ENCODE results near the gene SMARCA2.

Gene SMARCA2

DNA sequence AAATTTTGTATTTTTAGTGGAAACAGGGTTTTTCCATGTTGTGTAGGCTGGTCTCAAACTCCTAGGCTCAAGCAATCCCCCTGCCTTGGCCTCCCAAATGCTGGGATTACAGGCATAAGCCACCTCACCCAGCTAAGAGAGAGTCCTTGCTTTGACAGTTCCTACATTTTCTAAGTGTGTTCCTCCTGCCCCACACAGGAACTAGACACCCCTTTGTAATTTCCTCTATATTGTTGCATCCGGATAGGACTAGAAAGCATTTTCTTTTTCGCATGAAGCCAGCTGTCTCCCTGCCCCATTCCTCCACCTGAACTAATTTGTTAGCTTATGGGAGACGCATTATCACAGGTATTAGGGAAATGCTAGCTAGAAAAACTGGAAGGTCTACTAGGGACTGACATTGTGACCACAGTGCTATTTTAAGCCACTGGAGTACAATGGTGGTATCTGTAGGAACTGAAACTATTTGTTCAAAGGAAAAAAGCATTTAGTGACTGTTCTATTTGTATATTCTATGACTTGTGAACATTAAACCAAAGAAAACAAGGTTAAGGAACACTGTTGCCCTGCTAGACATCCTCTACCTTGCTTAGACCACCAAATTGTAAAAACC lies 214.1 kb downstream of the SMARCA2 start:
- DNase-seq (ENCODE audit: insufficient read length, low spot score) = no peak

GRCh38 chr9:2230362-2230761 lies 215.2 kb downstream of the SMARCA2 start:
- TF ChIP-seq POLR2AphosphoS5 (IDR thresholded peaks at IDR 0.05; ENCODE audit: low read depth, low read length) (no peak), POU2F2 (IDR thresholded peaks at IDR 0.05; ENCODE audit: low read depth, low read length) (no peak), POLR2A (IDR thresholded peaks at IDR 0.05; ENCODE audit: low read depth, low read length) (no peak), TAF1 (IDR thresholded peaks at IDR 0.05; ENCODE audit: low read depth, low read length) (no peak), SPI1 (IDR thresholded peaks at IDR 0.05; ENCODE audit: low read depth, low read length) (no peak), PAX5 (IDR thresholded peaks at IDR 0.05; ENCODE audit: insufficient read depth, low read length, severe bottlenecking) (no peak)
- DNase-seq (ENCODE audit: insufficient read length, low spot score) = no peak
- no peak for FAIRE-seq

More for the DNA sequence above, 214.1 kb downstream of the SMARCA2 start:
- TF ChIP-seq PAX5 (IDR thresholded peaks at IDR 0.05; ENCODE audit: insufficient read depth, low read length, severe bottlenecking) (no peak), SPI1 (IDR thresholded peaks at IDR 0.05; ENCODE audit: low read depth, low read length) (peak; percentile 82)
- peak; percentile 81 for FAIRE-seq

GRCh38 chr9:2231101-2231500 lies 216.0 kb downstream of the SMARCA2 start:
- no peak for FAIRE-seq
- DNase-seq (ENCODE audit: insufficient read length, low spot score) = no peak
- TF ChIP-seq POLR2A (IDR thresholded peaks at IDR 0.05; ENCODE audit: low read depth, low read length) (no peak), PAX5 (IDR thresholded peaks at IDR 0.05; ENCODE audit: insufficient read depth, low read length, severe bottlenecking) (no peak), POU2F2 (IDR thresholded peaks at IDR 0.05; ENCODE audit: low read depth, low read length) (no peak), POLR2AphosphoS5 (IDR thresholded peaks at IDR 0.05; ENCODE audit: low read depth, low read length) (no peak), TAF1 (IDR thresholded peaks at IDR 0.05; ENCODE audit: low read depth, low read length) (no peak), SPI1 (IDR thresholded peaks at IDR 0.05; ENCODE audit: low read depth, low read length) (no peak)

DNA sequence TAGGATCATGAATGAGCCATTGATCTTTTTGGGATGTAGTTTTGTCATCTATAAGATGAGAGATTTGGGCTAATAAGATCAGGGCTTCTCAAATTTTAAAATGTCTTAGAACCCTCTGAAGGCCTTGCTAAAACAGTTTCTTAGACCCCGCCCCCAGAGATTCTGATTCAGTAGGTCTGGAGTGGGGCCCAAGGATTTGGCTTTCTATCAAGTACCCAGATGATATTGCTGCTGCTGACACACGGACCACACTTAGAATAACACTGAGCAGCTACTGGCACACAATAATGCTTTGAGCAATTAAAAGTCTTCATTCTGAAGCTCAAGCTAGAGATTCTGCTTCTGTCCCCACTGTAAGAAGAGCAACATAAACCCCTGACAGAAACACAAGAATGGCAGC lies 216.7 kb downstream of the SMARCA2 start:
- no peak for FAIRE-seq
- TF ChIP-seq POU2F2 (IDR thresholded peaks at IDR 0.05; ENCODE audit: low read depth, low read length) (no peak), SPI1 (IDR thresholded peaks at IDR 0.05; ENCODE audit: low read depth, low read length) (no peak), POLR2AphosphoS5 (IDR thresholded peaks at IDR 0.05; ENCODE audit: low read depth, low read length) (no peak), PAX5 (IDR thresholded peaks at IDR 0.05; ENCODE audit: insufficient read depth, low read length, severe bottlenecking) (no peak), TAF1 (IDR thresholded peaks at IDR 0.05; ENCODE audit: low read depth, low read length) (no peak), POLR2A (IDR thresholded peaks at IDR 0.05; ENCODE audit: low read depth, low read length) (no peak)
- DNase-seq (ENCODE audit: insufficient read length, low spot score) = no peak

- DNase-seq (ENCODE audit: insufficient read length, low spot score) (no peak), FAIRE-seq (no peak)
- TF ChIP-seq TAF1 (IDR thresholded peaks at IDR 0.05; ENCODE audit: low read depth, low read length) (no peak), PAX5 (IDR thresholded peaks at IDR 0.05; ENCODE audit: insufficient read depth, low read length, severe bottlenecking) (no peak), POLR2AphosphoS5 (IDR thresholded peaks at IDR 0.05; ENCODE audit: low read depth, low read length) (no peak), SPI1 (IDR thresholded peaks at IDR 0.05; ENCODE audit: low read depth, low read length) (no peak), POLR2A (IDR thresholded peaks at IDR 0.05; ENCODE audit: low read depth, low read length) (no peak), POU2F2 (IDR thresholded peaks at IDR 0.05; ENCODE audit: low read depth, low read length) (no peak)
Measured at GRCh38 chr9:2233274-2233673, 218.1 kb downstream of the SMARCA2 start.

- DNase-seq (ENCODE audit: insufficient read length, low spot score) (no peak), FAIRE-seq (no peak)
- TF ChIP-seq TAF1 (IDR thresholded peaks at IDR 0.05; ENCODE audit: low read depth, low read length) = no peak
Measured at GRCh38 chr9:2234371-2234893, 219.3 kb downstream of the SMARCA2 start.

DNA sequence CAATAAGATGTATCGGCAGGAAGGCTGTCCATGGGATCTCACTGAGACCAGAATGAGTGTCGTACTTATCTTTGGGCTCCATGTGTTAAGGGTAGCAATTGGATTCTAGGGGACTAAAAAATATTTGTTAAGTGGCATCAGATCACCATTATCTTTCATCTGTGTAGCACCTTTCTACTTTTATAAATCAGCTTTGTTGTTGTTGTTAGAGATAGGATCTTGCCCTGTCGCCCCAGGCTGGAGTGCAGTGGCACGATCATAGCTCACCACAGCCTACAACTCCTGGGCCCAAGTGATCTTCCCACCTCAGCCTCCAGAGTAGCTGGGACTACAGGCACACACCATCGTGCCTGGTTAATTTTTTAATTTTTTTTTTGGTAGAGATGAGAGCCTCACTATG lies 220.5 kb downstream of the SMARCA2 start:
- DNase-seq (ENCODE audit: insufficient read length, low spot score) (no peak), FAIRE-seq (no peak)
- TF ChIP-seq TAF1 (IDR thresholded peaks at IDR 0.05; ENCODE audit: low read depth, low read length) (no peak), PAX5 (IDR thresholded peaks at IDR 0.05; ENCODE audit: insufficient read depth, low read length, severe bottlenecking) (no peak), POLR2A (IDR thresholded peaks at IDR 0.05; ENCODE audit: low read depth, low read length) (no peak), POLR2AphosphoS5 (IDR thresholded peaks at IDR 0.05; ENCODE audit: low read depth, low read length) (no peak), SPI1 (IDR thresholded peaks at IDR 0.05; ENCODE audit: low read depth, low read length) (no peak), POU2F2 (IDR thresholded peaks at IDR 0.05; ENCODE audit: low read depth, low read length) (no peak)

- FAIRE-seq (no peak), DNase-seq (ENCODE audit: insufficient read length, low spot score) (no peak)
- TF ChIP-seq TAF1 (IDR thresholded peaks at IDR 0.05; ENCODE audit: low read depth, low read length) (no peak), SPI1 (IDR thresholded peaks at IDR 0.05; ENCODE audit: low read depth, low read length) (no peak), POLR2AphosphoS5 (IDR thresholded peaks at IDR 0.05; ENCODE audit: low read depth, low read length) (no peak), POU2F2 (IDR thresholded peaks at IDR 0.05; ENCODE audit: low read depth, low read length) (no peak), POLR2A (IDR thresholded peaks at IDR 0.05; ENCODE audit: low read depth, low read length) (no peak), PAX5 (IDR thresholded peaks at IDR 0.05; ENCODE audit: insufficient read depth, low read length, severe bottlenecking) (no peak)
Measured at GRCh38 chr9:2236850-2237249, 221.7 kb downstream of the SMARCA2 start.

GRCh38 chr9:2241461-2241835 lies 226.3 kb downstream of the SMARCA2 start:
- no peak for FAIRE-seq

More at GRCh38 chr9:2241461-2241835, 226.3 kb downstream of the SMARCA2 start:
- TF ChIP-seq POLR2A (IDR thresholded peaks at IDR 0.05; ENCODE audit: low read depth, low read length) (no peak), TAF1 (IDR thresholded peaks at IDR 0.05; ENCODE audit: low read depth, low read length) (no peak), POU2F2 (IDR thresholded peaks at IDR 0.05; ENCODE audit: low read depth, low read length) (no peak), PAX5 (IDR thresholded peaks at IDR 0.05; ENCODE audit: insufficient read depth, low read length, severe bottlenecking) (no peak), SPI1 (IDR thresholded peaks at IDR 0.05; ENCODE audit: low read depth, low read length) (no peak)
- no peak for DNase-seq (ENCODE audit: insufficient read length, low spot score)

Data from GM12891 (cell line).